ENCODE results near the gene ZBTB6.
A peak's percentile ranks its signal among the peaks of the same experiment; 100 is the strongest.

The ZBTB6 gene, protein sequence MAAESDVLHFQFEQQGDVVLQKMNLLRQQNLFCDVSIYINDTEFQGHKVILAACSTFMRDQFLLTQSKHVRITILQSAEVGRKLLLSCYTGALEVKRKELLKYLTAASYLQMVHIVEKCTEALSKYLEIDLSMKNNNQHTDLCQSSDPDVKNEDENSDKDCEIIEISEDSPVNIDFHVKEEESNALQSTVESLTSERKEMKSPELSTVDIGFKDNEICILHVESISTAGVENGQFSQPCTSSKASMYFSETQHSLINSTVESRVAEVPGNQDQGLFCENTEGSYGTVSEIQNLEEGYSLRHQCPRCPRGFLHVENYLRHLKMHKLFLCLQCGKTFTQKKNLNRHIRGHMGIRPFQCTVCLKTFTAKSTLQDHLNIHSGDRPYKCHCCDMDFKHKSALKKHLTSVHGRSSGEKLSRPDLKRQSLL

DNA sequence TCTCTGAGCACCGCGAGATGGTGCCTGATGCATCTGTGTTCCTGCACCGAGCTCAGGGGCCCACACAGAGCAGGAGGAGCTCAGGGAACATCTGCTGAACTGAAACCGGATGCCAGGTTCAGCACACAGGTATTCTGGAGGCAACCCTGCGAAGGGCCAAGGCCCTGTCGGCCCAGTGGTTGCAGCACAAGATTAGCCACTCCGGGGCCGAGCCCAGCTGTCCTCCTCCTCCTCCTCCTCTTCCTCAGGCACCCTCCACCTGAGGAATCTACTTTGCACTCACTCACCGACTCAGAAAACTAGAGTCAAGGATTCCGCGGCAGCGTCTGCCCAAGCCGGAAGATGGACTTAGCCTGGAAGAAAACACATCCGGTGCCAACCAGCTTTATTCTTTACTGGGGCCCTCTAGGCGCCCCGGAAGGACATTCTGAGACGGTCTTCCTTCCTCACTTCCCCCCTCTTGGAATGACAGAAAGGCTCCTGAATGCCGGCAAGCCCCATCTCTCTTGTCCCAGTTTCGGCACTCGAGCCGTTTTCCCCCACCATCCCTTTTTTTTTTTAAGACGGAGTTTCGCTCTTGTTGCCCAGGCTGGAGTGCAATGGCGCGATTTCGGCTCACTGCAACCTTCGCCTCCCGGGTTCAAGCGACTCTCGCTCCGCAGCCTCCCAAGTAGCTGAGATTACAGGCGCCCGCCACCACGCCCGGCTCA, at the start of gene ZBTB6:
TSS of gene ZBTB6 (minus strand) at position 360 of the 710 bp plus-strand sequence. CDS start 1,251 bp downstream, outside the sequence.
- peak; percentile 86 for DNase-seq

DNA sequence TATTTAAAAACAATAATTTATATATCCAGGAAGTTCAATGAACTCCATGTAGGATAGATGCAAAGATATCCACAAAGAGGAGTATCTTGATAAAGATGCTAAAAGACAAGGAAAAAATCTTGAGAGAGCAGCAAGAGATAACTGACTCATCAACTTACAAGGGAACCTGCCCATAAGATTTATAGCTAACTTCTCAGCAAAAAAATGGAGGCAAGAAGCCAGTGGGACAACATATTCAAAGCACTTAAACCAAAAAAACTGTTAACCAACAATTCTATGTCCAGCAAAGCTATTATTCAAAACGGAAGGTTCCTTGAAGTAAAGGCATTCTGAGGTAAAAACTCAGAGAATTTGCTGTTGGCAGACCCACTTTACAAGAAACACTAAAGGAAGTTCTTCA, 48.0 kb upstream of the ZBTB6 start:
- no peak for DNase-seq

DNA sequence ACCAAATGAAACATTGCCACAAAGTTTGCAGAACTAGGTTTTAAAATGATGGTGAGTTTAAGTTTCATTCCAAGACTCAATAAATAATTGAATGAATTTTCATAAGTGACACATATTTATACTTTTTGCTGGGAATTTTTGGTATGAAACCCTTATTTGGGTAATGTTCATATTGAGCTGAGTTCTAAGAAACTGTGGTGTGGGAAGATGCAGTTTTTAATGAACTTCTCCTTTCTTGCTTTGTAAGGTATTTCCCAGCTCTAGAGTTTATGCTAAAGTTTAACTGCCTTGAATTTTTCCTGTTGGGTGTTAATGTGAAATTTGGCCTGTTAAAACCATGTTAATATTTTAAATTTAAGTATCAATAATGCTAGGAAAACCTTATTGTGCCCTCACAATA, 42.8 kb upstream of the ZBTB6 start:
- DNase-seq: no peak

DNA sequence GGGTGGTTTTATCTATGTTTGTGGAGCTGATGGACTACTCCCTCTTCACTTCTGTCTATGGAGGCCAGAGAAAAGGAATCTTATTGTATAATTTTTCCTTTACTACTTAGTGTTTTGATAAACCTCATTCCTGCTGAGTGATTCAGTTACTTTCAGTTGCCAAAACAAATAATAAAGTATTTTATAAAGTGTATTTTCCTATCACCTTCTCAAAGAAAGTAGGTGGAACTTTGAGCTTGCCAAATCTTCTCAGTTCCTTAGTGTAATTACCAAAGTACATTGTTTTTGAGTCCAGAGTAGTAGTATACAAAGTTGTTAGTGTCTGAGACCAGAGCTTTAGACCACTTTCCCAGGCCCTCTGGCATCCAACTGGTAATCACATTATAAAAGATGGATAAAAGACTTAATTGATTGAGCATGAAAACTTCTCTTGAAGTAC, 41.1 kb upstream of the ZBTB6 start:
- peak; percentile 40 for DNase-seq

DNA sequence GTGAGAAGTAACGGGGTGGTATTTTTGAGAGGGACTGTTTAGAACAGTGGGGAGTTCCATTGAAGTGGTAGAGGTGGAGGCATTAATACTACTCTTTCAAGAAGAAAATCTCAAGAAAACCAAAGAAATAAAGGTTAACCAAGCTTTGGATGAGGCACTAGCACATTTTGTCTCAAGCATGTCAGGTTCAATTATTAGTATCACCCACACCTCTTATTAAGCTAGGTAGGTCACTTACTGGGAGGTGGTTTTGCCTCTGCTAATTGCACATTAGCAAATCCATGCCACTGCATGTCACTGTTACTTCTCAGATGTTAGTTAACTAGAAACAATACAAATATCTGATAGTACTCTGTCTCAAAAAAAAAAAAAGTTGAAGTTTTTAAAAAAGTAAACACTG, 37.9 kb upstream of the ZBTB6 start:
- DNase-seq: no peak

DNA sequence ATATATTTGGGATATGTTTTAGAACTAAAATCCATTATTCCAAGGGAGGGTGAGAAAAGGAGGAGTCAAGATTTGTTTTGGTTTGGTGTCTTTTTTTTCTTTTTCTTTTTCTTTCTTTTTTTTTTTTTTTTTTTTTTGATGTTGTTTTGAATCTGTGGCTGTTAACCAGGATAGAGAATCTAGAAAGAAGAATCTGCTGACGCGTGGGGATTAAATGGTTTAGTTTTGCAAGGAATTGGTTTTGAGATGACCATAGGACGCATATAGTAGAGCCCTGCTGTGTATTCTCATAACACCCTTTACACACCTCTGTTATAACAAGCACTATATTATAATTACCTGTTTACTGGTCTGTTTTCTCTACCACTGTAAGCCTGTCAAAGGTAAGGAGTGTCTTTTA, 37.1 kb upstream of the ZBTB6 start:
- no peak for DNase-seq

DNA sequence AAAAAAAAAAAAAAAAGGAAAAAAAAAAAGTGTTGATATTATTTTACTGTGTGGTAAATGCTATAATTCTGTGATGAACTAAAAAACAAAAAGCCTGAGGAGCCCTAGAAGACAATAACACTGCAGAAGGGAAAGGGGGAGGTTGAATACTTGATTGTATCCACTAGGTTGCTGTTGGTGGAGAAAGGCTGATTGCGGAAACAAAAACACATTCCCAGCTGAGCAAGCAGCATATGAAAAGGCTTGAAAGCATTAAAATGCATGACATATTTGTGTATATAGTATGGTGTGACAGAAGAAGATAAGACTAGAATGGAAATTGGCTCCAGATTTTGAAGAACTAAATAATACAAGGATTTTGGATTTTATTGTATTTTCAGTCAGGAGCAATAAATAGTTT, 36.6 kb upstream of the ZBTB6 start:
- no peak for DNase-seq

DNA sequence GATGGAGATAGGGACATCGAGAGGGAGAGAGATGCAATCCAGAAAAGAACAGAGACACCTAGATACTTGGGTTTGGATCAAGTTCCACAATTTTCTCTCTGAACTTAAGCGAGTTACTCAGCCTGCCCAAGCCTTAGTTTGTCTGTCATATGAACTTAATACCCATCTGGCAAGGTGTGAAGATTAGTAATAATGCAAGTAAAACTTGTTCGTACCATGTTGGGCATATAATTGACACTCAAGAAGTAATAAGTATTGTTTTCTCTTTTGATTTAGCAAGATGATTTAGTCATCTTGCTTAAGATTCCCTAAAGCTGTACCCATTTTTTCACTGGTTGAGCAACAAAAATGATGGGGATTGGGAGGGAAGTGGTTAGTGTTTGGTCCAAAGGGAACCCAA, 35.2 kb upstream of the ZBTB6 start:
- DNase-seq: no peak

DNA sequence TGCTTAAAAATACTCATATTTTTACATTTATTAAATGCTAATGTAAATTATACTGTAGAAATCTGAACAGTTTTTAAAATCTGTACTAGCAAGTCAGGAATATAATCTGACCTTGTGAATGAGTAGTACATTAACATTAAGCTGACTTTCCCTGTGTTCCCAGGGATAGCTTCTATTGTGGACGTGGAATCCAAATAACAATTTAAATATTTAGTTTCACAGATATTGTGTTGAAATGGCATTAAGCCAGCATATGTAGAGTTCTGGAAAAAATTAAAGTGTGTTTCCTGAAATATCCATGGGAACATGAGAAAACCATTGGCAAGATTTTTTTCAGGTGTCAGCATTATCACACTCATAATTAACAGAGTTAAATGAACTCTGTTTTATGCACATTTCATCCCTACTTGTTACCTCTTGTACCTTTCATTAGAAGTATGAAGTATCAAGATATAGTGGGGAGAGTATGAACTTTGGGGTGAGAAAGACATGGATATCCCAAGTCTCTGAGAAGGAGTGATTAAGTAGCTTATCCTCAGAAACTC, 33.4 kb upstream of the ZBTB6 start:
- no peak for DNase-seq

DNA sequence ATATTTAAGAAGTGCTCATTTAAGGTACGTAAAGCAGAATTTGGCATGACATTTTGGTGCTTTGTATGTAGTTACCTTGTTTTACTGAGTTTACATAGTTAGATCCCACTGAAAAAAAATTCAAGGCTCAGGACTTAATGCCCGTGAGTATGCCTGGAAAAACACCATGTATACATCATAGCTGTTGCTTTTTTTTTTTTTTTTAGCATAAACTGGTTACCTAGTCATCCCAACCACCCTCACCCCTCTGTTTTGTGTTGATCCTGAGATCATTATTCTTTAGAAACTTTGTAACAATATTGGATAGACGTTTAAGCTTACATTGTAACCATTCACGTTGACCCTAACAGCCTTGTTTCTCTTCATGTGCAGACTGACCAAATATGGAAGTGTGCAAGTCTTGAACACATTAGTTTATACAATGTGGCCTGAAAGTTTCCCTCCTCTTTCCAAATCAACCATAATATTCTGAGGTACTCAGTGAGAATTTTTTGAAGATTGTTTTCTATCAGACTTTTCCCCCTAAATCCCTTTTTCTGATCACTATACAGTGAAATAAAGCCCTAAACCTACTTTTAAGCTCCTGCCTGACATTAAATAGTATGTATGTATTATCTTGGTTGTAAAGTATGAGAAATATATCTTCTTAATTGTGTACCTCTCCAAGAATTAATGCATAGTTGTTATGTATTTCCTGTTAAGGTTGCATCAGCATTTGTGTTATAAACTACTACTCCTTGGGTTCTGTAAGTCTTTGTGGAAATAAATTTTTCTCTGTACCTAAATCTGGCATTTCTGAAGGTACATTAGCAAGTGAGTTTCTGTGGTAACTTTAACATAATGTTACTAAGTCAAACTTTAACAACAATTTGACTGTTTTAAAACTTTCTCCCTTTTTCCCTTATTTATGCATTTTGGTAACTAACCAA, 32.1 kb upstream of the ZBTB6 start:
- peak; percentile 31 for DNase-seq

DNA sequence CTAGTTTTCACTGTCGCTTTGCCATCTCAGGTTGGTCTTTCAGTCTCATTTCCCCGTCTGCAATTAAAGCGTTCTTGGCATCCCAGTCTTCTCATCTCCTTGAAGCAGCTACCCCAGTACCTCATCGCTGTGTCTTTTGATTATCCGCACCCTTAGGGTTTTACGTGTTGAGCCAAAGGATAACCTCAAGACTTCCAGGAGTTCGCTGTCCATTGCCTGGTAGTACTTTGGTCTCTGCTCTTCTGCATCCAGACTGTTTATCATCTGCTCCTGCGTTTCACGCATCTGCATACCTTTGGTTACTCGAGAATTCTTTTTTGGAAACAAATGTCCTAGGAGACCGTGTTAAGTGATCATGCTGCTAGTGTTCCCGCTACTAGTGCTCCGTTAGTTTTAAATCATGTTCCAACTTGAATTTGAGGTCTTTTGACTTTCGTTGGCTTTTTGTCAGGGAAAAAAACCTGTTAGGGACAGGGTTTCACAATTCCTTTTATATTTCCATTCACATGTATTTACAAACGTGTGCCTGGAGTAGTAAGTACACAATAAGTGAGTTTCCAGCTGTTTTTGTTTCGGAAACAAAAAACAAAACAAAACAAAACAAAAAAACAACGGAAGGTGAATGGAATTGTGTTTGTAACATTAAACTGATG, 28.6 kb upstream of the ZBTB6 start:
- peak; percentile 45 for DNase-seq

DNA sequence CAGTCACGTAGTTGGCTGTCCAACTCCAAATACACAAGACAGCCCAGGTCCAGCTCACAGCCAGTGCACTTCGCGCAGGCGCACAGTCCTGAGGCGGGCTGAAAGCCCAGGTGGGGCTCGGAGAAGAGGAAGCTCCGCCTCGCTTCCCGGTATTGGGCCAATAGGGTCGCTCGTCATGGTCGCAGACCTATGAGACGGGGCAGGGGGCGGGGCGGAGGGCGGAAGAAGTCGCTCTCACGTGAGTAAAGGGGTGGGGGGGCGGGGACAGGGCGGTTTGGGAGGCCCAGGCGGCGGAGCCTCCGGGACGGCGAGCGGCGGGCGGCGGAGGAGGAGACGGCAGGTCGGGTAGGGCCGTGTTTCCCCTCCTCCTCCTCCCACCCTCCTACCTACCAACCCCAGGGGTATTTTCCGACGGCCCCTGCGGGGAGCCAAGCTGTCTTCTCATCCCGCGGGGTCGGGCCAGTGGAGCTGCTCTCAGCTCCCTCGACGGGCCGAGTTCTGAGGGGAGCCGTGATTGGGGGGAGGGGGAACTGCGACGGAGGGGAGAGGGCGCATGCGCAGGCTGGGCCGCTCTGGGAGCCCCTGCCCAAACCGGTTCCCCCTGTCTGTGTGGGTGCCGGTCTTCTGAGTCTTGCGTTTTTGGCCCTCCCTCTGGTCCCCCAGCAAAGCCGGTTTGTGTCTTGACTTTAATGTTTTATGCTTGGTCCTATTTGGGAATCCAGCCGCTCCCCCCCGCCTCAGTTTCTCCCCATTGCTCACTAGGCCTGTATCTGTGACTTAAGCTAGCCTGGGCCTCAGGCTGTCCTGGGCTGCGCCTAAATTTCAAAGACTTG, 27.8 kb upstream of the ZBTB6 start, which contains the start of gene RABGAP1:
TSS of gene RABGAP1 (plus strand) at position 272 of the 833 bp plus-strand sequence. CDS start 16,040 bp downstream, outside the sequence.
- DNase-seq: peak; percentile 97

DNA sequence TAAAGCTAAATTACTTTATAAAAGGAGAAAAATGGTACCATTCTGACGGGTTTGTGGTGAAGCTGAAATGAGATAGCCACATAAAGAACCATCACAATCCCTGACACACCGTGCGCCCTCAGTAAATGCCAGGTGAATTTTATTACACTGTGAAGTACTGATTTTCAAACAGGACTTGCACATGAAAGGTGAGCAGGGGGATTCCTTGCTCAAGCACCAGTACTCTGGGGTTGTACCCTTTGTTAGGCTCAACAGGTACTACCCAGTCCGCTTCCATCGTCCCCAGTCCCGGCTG, 27.3 kb upstream of the ZBTB6 start:
- DNase-seq: no peak

DNA sequence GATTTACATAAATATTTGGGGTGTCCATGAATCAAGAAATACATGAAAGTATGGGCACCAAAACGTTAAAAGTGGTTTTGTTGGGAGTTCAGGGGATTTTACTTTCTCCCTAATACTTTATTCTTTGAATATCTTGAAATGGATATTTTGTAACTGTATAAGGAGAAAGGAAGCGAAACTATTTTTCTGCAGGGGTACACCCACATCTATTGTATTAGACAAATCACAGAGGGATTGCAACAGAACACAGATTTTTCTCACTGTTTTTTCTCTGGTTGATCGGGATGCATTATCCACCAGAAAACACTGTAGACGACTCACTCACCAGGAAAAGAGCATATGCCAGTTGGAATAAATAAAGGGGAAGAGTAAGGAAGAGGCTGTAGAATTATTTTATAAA, 26.5 kb upstream of the ZBTB6 start:
- DNase-seq: no peak

DNA sequence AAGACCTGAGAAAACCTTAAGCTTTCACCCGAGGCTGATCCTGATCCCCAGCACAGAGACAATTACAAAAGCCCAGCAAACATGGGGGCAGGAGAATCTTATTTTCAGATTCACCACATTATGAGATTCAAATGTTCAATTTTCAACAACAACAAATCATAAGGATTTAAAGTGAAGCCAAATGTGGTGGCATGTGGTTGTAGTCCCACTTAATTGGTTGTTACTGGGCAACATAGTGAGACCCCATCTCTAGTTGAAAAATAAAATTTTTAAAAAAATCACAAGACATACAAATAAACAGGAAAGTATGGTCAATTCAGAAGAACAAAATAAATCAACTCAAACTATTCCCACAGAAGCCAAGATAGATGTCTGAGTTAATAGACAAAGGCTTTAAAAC, 23.8 kb upstream of the ZBTB6 start:
- DNase-seq: no peak

DNA sequence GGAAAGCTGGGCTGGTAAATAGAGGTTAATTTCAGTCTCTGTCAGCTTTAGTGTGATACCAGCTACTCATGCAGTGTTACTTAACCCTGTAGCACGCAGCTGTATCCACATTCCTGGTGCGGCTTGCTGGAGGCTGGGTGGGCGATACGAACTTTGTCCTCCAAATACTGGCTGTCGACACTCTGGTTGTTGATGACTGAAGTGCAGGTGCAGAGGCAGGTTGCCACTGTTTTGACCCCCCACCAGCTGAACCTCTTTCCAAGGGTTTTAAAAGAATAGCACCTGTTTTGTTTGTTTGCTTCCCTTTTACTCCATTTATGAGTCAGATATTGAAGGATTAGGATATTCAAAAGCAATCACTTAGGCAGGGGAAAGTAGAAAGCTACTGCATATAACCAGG, 23.3 kb upstream of the ZBTB6 start:
- no peak for DNase-seq

DNA sequence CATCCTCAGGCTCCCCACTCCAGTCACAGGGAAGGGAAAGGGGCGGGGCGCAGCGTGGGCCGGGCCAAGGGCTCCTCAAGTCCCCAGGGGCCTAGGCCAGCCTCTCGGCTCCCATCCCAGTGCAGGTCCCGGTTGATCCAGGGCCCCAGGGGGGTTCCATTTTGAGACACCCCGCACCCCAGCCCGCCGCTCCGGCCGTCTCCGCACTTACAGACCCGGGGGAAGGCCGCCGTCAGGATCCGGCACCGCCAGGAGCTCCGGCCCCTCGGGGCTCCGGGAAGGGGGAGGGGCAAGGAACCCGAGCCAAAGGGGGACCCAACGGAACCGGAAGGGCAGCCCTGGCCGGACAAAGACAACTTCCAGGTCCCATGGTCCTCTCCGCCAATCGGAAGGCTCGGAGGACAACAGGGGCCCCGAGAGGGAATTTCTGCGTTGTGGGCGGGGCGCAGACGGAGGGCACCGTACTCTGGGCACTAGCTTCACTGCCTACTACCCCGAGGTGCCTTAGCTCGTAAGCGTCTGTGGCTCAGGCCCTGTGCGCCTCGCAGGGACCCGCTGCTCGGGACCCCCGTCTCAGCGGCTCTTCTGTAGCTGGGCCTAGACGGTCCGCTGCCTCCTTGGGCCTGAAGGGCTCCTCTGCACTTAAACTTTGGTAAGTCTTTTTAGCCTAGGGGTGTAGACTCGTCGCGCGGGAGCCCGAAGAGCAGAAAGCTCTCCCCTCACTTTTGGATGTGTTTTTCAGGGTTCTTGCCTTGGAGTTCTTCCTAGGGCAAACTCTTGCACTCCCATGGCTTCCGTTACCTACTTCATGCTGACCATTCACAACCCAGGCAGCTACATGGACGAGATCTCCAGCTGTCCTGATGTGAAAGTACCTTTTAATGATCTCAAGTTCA, 18.4 kb upstream of the ZBTB6 start, which contains the start of gene ZBTB26:
TSS of gene ZBTB26 (minus strand) at position 287 of the 896 bp plus-strand sequence. CDS start 11,578 bp downstream, outside the sequence.
- peak; percentile 94 for DNase-seq

DNA sequence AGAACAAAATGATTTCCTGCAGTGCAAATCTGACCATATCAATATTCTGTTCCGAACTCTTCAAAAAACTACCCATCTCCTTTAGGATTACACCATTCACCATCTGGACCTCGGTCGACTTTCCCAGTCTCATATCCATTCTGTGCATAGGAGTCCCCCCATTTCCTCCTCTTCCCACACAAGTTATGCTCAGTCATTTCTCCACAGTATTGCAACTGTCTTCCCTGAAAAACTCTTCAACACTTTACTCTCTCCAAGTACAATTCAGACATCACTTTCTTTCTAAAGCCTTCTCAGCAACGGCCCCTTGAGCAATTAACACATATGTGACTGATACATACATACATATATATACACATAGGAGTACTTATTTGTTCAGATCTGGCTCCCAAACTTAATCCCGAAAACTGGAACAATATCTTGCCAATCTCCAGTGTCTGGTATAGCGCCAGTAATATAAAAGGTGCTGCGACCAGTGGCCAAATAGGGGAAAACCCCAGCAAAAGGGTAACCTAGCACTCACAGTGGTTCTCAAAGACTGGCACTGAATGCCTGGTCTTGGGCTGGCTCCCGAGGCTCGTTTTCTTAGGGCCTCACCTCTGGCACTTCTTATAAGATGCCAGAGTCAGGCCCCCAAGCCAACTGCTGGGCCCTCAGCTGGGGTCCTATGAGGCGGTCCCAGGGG, 17.6 kb upstream of the ZBTB6 start:
- no peak for DNase-seq

DNA sequence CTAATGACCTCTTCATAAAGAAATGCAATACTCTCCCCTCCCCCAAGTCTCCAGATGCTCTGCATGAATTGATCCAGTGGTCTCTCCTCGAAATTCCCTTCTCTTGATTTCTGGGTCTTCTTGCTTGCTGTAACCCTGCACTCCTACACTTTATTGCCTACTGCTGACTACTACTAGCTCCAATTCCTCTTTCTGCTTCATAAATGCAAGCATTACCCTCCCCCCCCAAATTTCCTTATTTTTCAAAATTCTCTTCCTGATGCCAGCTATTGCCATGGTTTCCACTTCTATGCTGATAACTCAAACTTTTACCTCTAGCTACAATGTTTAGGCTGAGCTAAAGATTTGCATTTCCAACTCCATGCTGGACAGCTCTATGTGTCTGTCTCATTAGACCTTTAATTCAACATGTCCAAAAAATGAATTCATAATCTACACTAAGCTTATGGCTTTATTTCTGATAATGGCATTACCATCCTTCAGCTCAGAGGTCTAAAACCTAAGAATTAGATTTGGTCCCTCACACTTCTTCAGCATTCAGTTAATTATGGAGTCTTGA, 16.8 kb upstream of the ZBTB6 start:
- no peak for DNase-seq
